SK-N-SH treated with all-trans-retinoic acid at 6 μM for 48 hours (cell line): ENCODE measurements around the gene DCDC1.

Experiments
- ATAC-seq: fragments of 200-7000 bp; cut with Tn5 transposase; 3 replicates; pipeline ENCODE4 v1.9.1; 2020; ENCODE audit warnings: mild to moderate bottlenecking, moderate library complexity
- BACH2 ChIP-seq: fragments of 250-450 bp; sonication (Bioruptor Pico); IDR thresholded peaks from 2 replicates; pipeline ENCODE4 v1.9.0; 2021; ENCODE audit warnings: mild to moderate bottlenecking, borderline replicate concordance
- CSDC2 ChIP-seq: fragments of 250-450 bp; sonication (Bioruptor Pico); IDR thresholded peaks from 2 replicates; pipeline ENCODE4 v1.5.0; 2020; ENCODE audit warnings: mild to moderate bottlenecking, moderate library complexity
- CSRNP3 ChIP-seq: fragments of 250-450 bp; sonication (Bioruptor Pico); IDR thresholded peaks from 2 replicates; pipeline ENCODE4 v1.5.1; 2021; ENCODE audit warnings: mild to moderate bottlenecking, moderate library complexity
- ESRRG ChIP-seq: fragments of 250-450 bp; sonication (Bioruptor Pico); IDR thresholded peaks from 2 replicates; pipeline ENCODE4 v1.6.1; 2021; ENCODE audit warnings: mild to moderate bottlenecking
- GLIS3 ChIP-seq: fragments of 250-450 bp; sonication (Bioruptor Pico); IDR thresholded peaks from 2 replicates; pipeline ENCODE4 v1.5.0; 2020; ENCODE audit warnings: mild to moderate bottlenecking, moderate library complexity
- ISL1 ChIP-seq: fragments of 250-450 bp; sonication (Bioruptor Pico); IDR thresholded peaks from 2 replicates; pipeline ENCODE4 v2.1.2; 2022; ENCODE audit warnings: mild to moderate bottlenecking, moderate library complexity
- OSR1 ChIP-seq: fragments of 250-450 bp; sonication (Bioruptor Pico); IDR thresholded peaks from 2 replicates; pipeline ENCODE4 v1.8.0; 2022; ENCODE audit warnings: moderate library complexity, mild to moderate bottlenecking, inconsistent platforms
- PATZ1 ChIP-seq: fragments of 250-450 bp; sonication (Bioruptor Pico); IDR thresholded peaks from 2 replicates; pipeline ENCODE4 v1.8.0; 2020; ENCODE audit warnings: mild to moderate bottlenecking, moderate library complexity, borderline replicate concordance
- PPARA ChIP-seq: fragments of 250-450 bp; sonication (Bioruptor Pico); IDR thresholded peaks from 2 replicates; pipeline ENCODE4 v1.5.0; 2020; ENCODE audit warnings: mild to moderate bottlenecking, borderline replicate concordance
- RARB ChIP-seq: fragments of 250-450 bp; sonication (Bioruptor Pico); IDR thresholded peaks from 2 replicates; pipeline ENCODE4 v1.8.0; 2021; ENCODE audit warnings: mild to moderate bottlenecking, moderate library complexity
- SNAI2 ChIP-seq: fragments of 250-450 bp; sonication (Bioruptor Pico); IDR thresholded peaks from 2 replicates; pipeline ENCODE4 v1.5.0; 2020; ENCODE audit warnings: mild to moderate bottlenecking, moderate library complexity
- TOX ChIP-seq: fragments of 250-450 bp; sonication (Bioruptor Pico); IDR thresholded peaks from 2 replicates; pipeline ENCODE4 v1.8.0; 2021; ENCODE audit warnings: mild to moderate bottlenecking, moderate library complexity, borderline replicate concordance
- TSHZ2 ChIP-seq: fragments of 250-450 bp; sonication (Bioruptor Pico); IDR thresholded peaks from 2 replicates; pipeline ENCODE4 v1.5.0; 2020; ENCODE audit warnings: mild to moderate bottlenecking, moderate library complexity
- ZC3H10 ChIP-seq: fragments of 250-450 bp; sonication (Bioruptor Pico); IDR thresholded peaks from 2 replicates; pipeline ENCODE4 v1.5.1; 2021; ENCODE audit warnings: mild to moderate bottlenecking, moderate library complexity
- ZFP3 ChIP-seq: fragments of 250-450 bp; sonication (Bioruptor Pico); IDR thresholded peaks from 2 replicates; pipeline ENCODE4 v1.5.0; 2020; ENCODE audit warnings: mild to moderate bottlenecking, moderate library complexity
- ZFP30 ChIP-seq: fragments of 450-650 bp; formaldehyde crosslinking; IDR thresholded peaks from 2 replicates; pipeline ENCODE4 v1.5.0; 2022; ENCODE audit warnings: mild to moderate bottlenecking, moderate library complexity
- ZNF565 ChIP-seq: fragments of 450-650 bp; formaldehyde crosslinking; conservative IDR thresholded peaks from 2 replicates; pipeline ENCODE4 v1.5.0; 2020; ENCODE audit warnings: low read depth, mild to moderate bottlenecking, moderate library complexity
- ZNF70 ChIP-seq: fragments of 450-650 bp; formaldehyde crosslinking; IDR thresholded peaks from 2 replicates; pipeline ENCODE4 v1.5.0; 2020; ENCODE audit warnings: mild to moderate bottlenecking, moderate library complexity
- ZNF8 ChIP-seq: fragments of 450-650 bp; formaldehyde crosslinking; IDR thresholded peaks from 2 replicates; pipeline ENCODE4 v1.5.0; 2020; ENCODE audit warnings: mild to moderate bottlenecking, moderate library complexity

The DCDC1 gene

GRCh38 chr11:31139479-31139878 is 230.1 kb downstream of the DCDC1 start:
- TF ChIP-seq PPARA (CRISPR knock-in tag) (no peak), RARB (CRISPR knock-in tag) (no peak), TSHZ2 (no peak), ZNF70 (CRISPR knock-in tag) (no peak), PATZ1 (CRISPR knock-in tag) (no peak), ZNF565 (CRISPR knock-in tag) (no peak), ZFP3 (CRISPR knock-in tag) (no peak), ZFP30 (no peak), OSR1 (CRISPR knock-in tag) (no peak), CSDC2 (CRISPR knock-in tag) (no peak)
- no peak for ATAC-seq

GRCh38 chr11:31132531-31133421 is 236.8 kb downstream of the DCDC1 start:
- no peak for TF ChIP-seq GLIS3 (CRISPR knock-in tag)
- no peak for TF ChIP-seq CSRNP3 (CRISPR knock-in tag)
- TF ChIP-seq ZNF8 = no peak
- no peak for TF ChIP-seq RARB (CRISPR knock-in tag)
- TF ChIP-seq CSDC2 (CRISPR knock-in tag) = no peak
- TF ChIP-seq ISL1 = no peak
- no peak for TF ChIP-seq ZNF70 (CRISPR knock-in tag)
- TF ChIP-seq SNAI2 (CRISPR knock-in tag) = no peak
- TF ChIP-seq ESRRG (CRISPR knock-in tag) = no peak
- no peak for TF ChIP-seq TOX (CRISPR knock-in tag)
- TF ChIP-seq BACH2 (CRISPR knock-in tag) = no peak
- TF ChIP-seq TSHZ2 = no peak
- TF ChIP-seq ZC3H10 = no peak
- TF ChIP-seq PATZ1 (CRISPR knock-in tag) = no peak
- ATAC-seq = no peak

GRCh38 chr11:31131760-31132159 is 237.8 kb downstream of the DCDC1 start:
- ATAC-seq = no peak
- no peak for TF ChIP-seq PPARA (CRISPR knock-in tag)
- no peak for TF ChIP-seq RARB (CRISPR knock-in tag)
- no peak for TF ChIP-seq CSDC2 (CRISPR knock-in tag)
- TF ChIP-seq ZNF8 = no peak
- TF ChIP-seq OSR1 (CRISPR knock-in tag) = no peak
- TF ChIP-seq TSHZ2 = no peak
- TF ChIP-seq ZNF565 (CRISPR knock-in tag) = no peak
- TF ChIP-seq ZNF70 (CRISPR knock-in tag) = no peak
- no peak for TF ChIP-seq ESRRG (CRISPR knock-in tag)
- no peak for TF ChIP-seq PATZ1 (CRISPR knock-in tag)
- TF ChIP-seq ZFP3 (CRISPR knock-in tag) = no peak
- no peak for TF ChIP-seq ZFP30
- TF ChIP-seq ISL1 = no peak
- no peak for TF ChIP-seq TOX (CRISPR knock-in tag)
- no peak for TF ChIP-seq GLIS3 (CRISPR knock-in tag)
